Measurements from ENCODE around the gene DNAAF8. TPM values are rescaled to one million over a fixed set of nuclear protein-coding genes. Genes with fewer than 3 reads are reported as not detected.

DNAAF8 gene
- total RNA-seq, 2 donors from 2014 or later = not detected

DNA sequence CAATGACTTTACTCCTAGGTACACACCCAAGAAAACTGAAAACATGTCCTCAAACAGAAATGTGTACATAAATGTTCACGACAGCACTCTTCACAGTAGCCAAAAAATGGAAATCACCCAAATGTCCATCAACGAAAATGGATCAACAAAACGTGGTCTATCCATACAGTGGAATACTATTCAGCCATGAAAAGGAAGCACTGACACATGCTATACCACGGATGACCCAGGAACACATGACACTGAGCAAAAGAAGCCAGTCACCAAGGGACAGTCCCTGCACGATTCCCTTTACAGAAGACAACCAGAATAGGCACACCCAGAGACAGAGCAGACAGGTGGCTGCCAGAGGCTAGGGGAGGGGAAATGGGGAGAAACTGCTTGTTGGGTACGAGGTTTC, 21.4 kb downstream of the DNAAF8 start:
- TF ChIP-seq CTCF (IDR thresholded peaks at IDR 0.05) = no peak
- no peak for ATAC-seq (ENCODE audit: insufficient number of reproducible peaks, low FRiP score, low read depth)
- Histone ChIP-seq H3K4me1 (ENCODE audit: control insufficient read depth in 1 of 2, low read depth in 2 of 2) (no peaks in the 10 kb centered on the region), H3K27ac (no peak overlapping the region), H3K27me3 (replicated peaks; ENCODE audit: insufficient read depth) (no peaks in the 10 kb centered on the region), H3K4me3 (no peak overlapping the region), H3K36me3 (peaks cover 59% of the 10 kb centered on the region), H3K9me3 (no peaks in the 10 kb centered on the region)
- DNase-seq (ENCODE audit: low spot score) = no peak

DNA sequence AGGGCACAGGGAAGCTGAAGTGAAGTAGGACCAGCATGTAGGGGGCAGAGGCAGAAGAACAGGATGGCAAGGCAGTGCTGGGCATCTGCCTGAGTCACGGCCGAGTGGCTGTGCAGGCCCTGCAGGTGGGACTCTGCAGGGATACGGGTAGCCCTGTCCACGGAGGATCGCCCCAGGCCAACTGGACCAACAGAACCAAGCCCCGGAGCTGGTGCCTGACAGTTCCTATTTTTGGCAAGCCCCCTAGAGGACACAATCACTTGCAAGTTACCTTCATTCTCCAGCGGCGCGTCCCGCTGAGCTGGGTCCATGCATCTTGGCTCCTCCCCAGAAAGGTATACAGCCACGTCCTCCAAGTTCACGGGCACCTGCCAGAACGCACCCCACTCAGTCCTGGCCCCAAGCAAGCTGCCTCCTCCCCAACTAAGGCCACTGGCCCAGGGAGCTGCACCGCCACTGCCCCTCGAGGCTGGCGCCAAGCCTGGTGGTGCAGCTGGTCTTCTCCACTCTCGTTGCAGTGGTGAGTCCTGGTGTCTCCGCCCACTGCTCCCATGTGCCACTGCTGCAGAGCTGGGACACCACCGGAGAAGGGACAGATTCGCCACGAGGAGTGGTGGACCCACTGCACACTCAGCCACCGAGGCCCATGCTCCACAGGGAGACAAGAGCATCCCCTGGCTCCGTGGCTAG, 26.0 kb downstream of the DNAAF8 start:
- H3K9me3 ChIP-seq = no peaks in the 10 kb centered on the region
- H3K4me1 ChIP-seq (ENCODE audit: control insufficient read depth in 1 of 2, low read depth in 2 of 2) = peaks cover 0 to 4% of the 10 kb centered on the region in 2 donors
- TF ChIP-seq CTCF (IDR thresholded peaks at IDR 0.05) = no peak
- DNase-seq (ENCODE audit: low spot score) = no peak
- ATAC-seq (ENCODE audit: insufficient number of reproducible peaks, low FRiP score, low read depth) = no peak
- H3K36me3 ChIP-seq = peaks cover 57% of the 10 kb centered on the region
- no peak overlapping the region for H3K27ac ChIP-seq
- no peak overlapping the region for H3K4me3 ChIP-seq
- H3K27me3 ChIP-seq (replicated peaks; ENCODE audit: insufficient read depth) = no peaks in the 10 kb centered on the region

- ATAC-seq (ENCODE audit: insufficient number of reproducible peaks, low FRiP score, low read depth) = no peak
- no peaks in the 10 kb centered on the region for H3K27me3 ChIP-seq (replicated peaks; ENCODE audit: insufficient read depth)
- H3K36me3 ChIP-seq = peaks cover 52% of the 10 kb centered on the region
- H3K27ac ChIP-seq = no peak overlapping the region
- no peaks in the 10 kb centered on the region for H3K9me3 ChIP-seq
- DNase-seq (ENCODE audit: low spot score) = no peak
- no peak for TF ChIP-seq CTCF (IDR thresholded peaks at IDR 0.05)
- H3K4me3 ChIP-seq = no peak overlapping the region
- peaks cover 5 to 14% of the 10 kb centered on the region in 2 donors for H3K4me1 ChIP-seq (ENCODE audit: control insufficient read depth in 1 of 2, low read depth in 2 of 2)
Measured at GRCh38 chr16:4762205-4762604, 27.9 kb downstream of the DNAAF8 start.

GRCh38 chr16:4763791-4764190, 29.5 kb downstream of the DNAAF8 start:
- DNase-seq (ENCODE audit: low spot score) = no peak
- Histone ChIP-seq H3K9me3 (no peaks in the 10 kb centered on the region), H3K36me3 (peaks cover 45% of the 10 kb centered on the region), H3K27me3 (replicated peaks; ENCODE audit: insufficient read depth) (no peaks in the 10 kb centered on the region), H3K4me3 (no peak overlapping the region), H3K27ac (no peak overlapping the region), H3K4me1 (ENCODE audit: control insufficient read depth in 1 of 2, low read depth in 2 of 2) (peaks cover 11 to 22% of the 10 kb centered on the region in 2 donors)
- TF ChIP-seq CTCF (IDR thresholded peaks at IDR 0.05) = no peak
- no peak for ATAC-seq (ENCODE audit: insufficient number of reproducible peaks, low FRiP score, low read depth)

- Histone ChIP-seq H3K27ac (no peak overlapping the region), H3K27me3 (replicated peaks; ENCODE audit: insufficient read depth) (no peaks in the 10 kb centered on the region), H3K4me3 (peak overlapping the region; percentile 99), H3K9me3 (no peaks in the 10 kb centered on the region), H3K36me3 (peaks cover 29% of the 10 kb centered on the region), H3K4me1 (ENCODE audit: control insufficient read depth in 1 of 2, low read depth in 2 of 2) (peaks cover 11 to 26% of the 10 kb centered on the region in 2 donors)
- TF ChIP-seq CTCF (IDR thresholded peaks at IDR 0.05) = no peak
- ATAC-seq (ENCODE audit: insufficient number of reproducible peaks, low FRiP score, low read depth) = no peak
- no peak for DNase-seq (ENCODE audit: low spot score)
Measured at GRCh38 chr16:4765511-4766474, 31.5 kb downstream of the DNAAF8 start.
